C4-2B (cell line): ENCODE measurements around the gene SLC45A2.
"Not testable (repeated sequence)": the region's sequence is repeated elsewhere in the genome, so short reads cannot be mapped to it uniquely, and the experiment has no call there.

Experiments used
- H3K27ac ChIP-seq: fragments of 450-650 bp; 2 replicates; pipeline ENCODE4 v1.5.1; 2017
- ZFX ChIP-seq: fragments of 450-650 bp; IDR thresholded peaks from 2 replicates; pipeline ENCODE4 v1.6.1; 2017
- TF ChIP-seq, protein P1 (sequence below): fragments of 450-650 bp; conservative IDR thresholded peaks from 2 replicates; pipeline ENCODE4 v1.5.1; 2017; ENCODE audit warnings: mild to moderate bottlenecking

SLC45A2 gene

DNA sequence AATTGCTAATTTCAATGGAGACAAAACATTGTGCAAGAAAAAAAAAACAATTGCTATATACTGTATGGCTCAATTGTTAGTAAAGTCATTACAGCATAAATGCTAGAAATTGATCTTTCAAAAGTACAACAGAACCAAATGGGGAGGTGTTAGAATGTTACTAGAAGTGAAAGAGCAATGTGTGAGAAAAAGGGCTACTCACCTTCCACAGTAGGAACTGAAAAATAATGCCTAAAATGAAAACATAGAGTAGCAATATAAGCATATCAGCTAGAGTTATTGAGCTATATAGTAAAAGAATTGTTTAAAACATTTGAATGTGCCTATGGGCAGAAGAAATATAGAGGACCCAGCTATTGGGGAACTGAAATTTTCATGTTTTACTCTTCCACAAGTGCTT is 59.2 kb downstream of the SLC45A2 start:
- no peak overlapping the region for H3K27ac ChIP-seq
- TF ChIP-seq ZFX: no peak
- TF ChIP-seq, protein P1, sequence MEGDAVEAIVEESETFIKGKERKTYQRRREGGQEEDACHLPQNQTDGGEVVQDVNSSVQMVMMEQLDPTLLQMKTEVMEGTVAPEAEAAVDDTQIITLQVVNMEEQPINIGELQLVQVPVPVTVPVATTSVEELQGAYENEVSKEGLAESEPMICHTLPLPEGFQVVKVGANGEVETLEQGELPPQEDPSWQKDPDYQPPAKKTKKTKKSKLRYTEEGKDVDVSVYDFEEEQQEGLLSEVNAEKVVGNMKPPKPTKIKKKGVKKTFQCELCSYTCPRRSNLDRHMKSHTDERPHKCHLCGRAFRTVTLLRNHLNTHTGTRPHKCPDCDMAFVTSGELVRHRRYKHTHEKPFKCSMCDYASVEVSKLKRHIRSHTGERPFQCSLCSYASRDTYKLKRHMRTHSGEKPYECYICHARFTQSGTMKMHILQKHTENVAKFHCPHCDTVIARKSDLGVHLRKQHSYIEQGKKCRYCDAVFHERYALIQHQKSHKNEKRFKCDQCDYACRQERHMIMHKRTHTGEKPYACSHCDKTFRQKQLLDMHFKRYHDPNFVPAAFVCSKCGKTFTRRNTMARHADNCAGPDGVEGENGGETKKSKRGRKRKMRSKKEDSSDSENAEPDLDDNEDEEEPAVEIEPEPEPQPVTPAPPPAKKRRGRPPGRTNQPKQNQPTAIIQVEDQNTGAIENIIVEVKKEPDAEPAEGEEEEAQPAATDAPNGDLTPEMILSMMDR: no peak

DNA sequence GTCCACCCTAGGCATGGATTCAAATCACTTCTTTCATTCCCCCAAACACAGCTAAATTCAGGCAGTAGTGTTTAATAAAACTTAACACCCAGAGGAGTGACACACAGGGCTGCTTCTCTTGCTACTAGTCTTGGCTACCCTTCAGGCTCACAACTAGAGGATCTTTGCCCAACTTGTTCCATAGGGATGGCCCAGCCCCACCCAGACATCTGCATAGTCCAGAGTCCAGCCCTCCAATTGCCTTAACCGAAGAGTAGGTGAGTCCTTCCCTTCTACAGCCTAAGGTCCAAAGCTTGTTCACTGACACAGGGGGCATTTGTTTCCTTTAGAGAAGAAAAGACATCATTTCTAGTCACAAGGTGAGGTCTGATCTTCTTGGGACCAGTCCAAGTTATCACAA is 63.5 kb downstream of the SLC45A2 start:
- H3K27ac ChIP-seq: no peak overlapping the region
- no peak for TF ChIP-seq ZFX
- TF ChIP-seq, protein P1: no peak

DNA sequence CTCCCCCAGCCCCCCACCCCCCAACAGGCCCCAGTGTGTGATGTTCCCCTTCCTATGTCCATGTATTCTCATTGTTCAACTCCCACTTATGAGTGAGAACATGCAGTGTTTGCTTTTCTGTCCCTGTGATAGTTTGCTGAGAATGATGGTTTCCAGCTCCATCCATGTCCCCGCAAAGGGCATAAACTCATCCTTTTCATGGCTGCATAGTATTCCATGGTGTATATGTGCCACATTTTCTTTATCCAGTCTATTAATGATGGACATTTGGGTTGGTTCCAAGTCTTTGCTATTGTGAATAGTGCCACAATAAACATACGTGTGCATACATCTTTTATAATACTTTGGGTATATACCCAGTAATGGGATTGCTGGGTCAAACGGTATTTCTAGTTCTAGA is 69.6 kb downstream of the SLC45A2 start:
- not testable (repeated sequence) for H3K27ac ChIP-seq

DNA sequence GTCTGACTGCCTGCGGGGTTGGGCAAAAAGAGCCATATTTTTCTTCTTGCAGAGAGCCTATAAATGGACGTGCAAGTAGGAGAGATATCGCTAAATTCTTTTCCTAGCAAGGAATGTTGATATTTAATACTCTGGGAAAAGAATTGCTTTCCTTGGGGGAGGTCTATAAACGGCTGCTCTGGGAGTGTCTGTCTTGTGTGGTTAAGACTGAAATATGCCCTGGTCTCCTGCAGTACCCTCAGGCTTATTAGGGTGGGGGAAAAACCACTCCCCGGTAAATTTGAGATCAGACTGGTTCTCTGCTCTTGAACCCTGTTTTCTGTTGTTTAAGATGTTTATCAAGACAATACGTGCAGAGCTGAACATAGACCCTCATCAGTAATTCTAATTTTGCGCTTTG is 78.2 kb downstream of the SLC45A2 start:
- H3K27ac ChIP-seq: not testable (repeated sequence)

DNA sequence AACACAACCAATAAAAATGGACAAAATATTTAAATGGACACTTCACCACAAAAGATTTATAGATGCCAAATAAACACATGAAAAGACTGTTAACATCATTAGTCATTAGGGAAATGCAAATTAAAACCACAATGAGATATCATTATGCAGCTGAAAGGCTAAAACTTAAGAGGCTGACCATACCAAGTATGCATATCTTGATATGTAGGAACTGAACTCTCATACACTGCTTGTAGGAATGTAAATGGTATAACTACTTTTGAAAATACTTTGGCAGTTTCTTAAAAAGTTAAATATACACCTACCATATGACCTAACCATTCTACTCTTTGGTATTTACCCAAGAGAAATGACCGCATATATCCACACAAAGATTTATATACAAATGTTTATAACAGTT is 79.1 kb downstream of the SLC45A2 start:
- H3K27ac ChIP-seq: no peak overlapping the region
- TF ChIP-seq, protein P1: no peak
- no peak for TF ChIP-seq ZFX

DNA sequence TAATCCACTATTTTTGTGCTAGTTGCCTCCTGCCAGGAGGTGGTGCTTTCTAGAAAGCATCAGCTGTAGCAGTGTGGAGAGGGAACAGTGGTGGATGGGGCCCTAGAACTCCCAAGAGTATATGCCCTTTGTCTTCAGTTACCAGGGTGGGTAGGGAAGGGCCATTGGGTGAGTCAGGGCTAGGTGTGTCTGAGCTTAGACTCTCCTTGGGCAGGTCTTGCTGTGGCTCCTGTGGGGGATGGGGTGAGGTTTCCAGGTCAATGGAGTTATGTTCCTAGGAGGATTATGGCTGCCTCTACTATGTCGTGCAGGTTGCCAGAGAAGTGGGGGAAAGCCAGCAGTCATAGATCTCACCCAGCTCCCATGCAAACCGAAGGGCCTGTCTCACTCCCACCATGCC is 81.4 kb downstream of the SLC45A2 start:
- TF ChIP-seq ZFX: no peak
- TF ChIP-seq, protein P1: no peak
- no peak overlapping the region for H3K27ac ChIP-seq

DNA sequence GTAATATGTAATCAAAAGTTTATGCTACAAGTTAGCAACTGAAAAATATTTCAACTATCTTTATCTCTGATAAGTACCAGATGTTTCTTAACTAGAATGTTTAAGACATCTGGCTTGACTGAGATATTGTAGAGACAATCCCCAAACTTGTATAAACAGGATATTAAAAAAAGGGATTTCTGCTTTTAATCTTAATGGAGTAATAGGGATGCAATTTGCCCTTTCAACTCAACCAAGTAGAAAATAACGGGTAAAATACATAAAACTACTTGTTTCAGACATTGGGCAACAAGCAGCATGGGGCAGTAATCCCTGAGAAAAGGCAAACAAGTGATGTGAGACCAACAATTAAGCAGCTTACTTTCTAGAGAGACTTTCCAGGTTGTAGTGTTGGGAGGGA is 83.3 kb downstream of the SLC45A2 start:
- H3K27ac ChIP-seq: no peak overlapping the region; the same call in 1 of the 2 replicates
- TF ChIP-seq, protein P1: no peak
- TF ChIP-seq ZFX: no peak
